HG03571 (cell line): ENCODE measurements around the gene ISCA2.

Experiments used
- ATAC-seq: cut with Tn5 transposase; IDR thresholded peaks from one replicate; pipeline ENCODE4 v1.9.1; 2021; ENCODE audit not compliant: unreplicated experiment

Gene ISCA2

DNA sequence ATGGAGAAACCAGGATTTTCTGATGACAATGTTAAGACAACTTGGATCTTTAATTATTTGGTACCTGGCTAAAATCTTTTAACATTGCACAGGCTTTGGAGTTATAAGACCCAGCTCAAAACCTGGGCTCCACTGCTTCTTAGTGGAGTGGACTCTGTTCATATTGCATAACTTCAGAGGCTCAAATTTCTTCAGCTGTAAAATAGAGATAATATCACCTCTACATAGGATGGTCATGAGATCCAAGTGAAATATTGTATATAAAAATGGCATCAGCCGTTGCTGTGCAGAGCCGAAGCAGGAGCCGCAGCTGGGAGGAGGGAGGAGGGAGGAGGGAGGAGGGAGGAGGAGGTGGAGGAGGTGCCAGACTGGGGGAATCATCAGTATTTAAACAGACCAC is 11.0 kb upstream of the ISCA2 start:
- ATAC-seq = no peak

GRCh38 chr14:74483321-74483720 is 10.2 kb upstream of the ISCA2 start:
- ATAC-seq = no peak

- no peak for ATAC-seq
Measured at GRCh38 chr14:74486164-74486563, 7.4 kb upstream of the ISCA2 start.

- no peak for ATAC-seq
Measured at GRCh38 chr14:74488786-74489397, 4.7 kb upstream of the ISCA2 start.

- no peak for ATAC-seq
Measured at GRCh38 chr14:74490486-74490885, 3.1 kb upstream of the ISCA2 start.

GRCh38 chr14:74491956-74492775 is 1.4 kb upstream of the ISCA2 start:
- no peak for ATAC-seq

- ATAC-seq = no peak
Measured at GRCh38 chr14:74492776-74493342, 706 bp upstream of the ISCA2 start, which contains the start of gene NPC2. NPC2 (minus strand) TSS chr14:74493305; CDS start chr14:74493274, 31 bp downstream.

DNA sequence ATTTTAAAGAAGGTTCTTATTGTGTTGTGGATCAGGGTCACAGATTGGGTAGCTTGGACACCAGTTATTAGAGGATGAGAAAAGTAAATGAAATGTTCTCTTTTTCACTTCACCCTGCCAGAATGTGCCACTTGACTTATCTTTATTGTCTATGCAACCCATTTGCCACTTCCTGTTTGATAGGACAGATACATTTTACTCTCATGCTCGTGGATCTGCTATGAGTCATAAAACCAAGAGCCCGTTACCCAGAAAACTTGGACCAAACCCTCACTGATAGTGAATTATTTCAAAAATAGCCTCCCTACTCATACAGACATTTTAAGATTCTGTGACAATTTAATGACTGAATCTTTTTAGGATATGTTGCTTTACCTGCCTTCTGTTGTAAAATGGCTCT is 1.8 kb downstream of the ISCA2 start:
- no peak for ATAC-seq

DNA sequence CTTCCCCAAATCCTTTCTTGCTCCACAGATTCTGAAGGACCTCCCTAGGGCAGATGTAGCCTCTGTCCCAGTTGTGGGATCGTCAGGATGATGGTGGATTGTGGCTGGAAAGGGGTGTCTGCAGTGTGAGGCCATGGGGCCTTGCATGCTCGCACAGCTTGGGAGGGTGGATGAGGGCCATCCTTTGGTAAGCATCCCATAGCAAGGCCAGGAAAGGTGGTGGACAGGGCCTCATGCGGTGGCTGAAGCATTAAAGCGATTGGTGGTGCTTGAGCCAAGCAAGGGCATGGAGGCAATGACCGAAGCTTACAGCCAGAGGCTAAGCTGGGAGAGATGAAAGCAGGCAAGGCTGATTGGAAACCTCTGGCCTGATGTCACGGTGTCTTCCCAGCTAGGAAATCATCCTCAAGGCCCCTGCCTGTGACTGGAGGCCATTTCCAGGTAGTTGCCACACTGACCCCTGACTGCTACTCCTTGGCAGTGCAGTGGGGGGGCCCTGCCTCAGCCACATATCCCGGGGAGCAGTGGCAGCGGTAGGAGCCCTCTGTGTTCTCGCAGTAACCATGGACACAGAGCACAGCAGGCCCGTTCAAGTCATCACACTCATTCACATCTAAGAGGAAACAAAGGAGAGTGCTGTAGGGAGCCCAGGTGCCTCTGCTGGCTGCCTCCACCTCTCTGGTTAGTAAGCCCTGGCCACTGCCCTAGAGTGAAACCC is 7.0 kb downstream of the ISCA2 start:
- ATAC-seq = no peak

- ATAC-seq = no peak
Measured at GRCh38 chr14:74501135-74501614, 7.6 kb downstream of the ISCA2 start.

- ATAC-seq = no peak
Measured at GRCh38 chr14:74501691-74502090, 8.1 kb downstream of the ISCA2 start.

- ATAC-seq = no peak
Measured at GRCh38 chr14:74502236-74503019, 8.9 kb downstream of the ISCA2 start.

DNA sequence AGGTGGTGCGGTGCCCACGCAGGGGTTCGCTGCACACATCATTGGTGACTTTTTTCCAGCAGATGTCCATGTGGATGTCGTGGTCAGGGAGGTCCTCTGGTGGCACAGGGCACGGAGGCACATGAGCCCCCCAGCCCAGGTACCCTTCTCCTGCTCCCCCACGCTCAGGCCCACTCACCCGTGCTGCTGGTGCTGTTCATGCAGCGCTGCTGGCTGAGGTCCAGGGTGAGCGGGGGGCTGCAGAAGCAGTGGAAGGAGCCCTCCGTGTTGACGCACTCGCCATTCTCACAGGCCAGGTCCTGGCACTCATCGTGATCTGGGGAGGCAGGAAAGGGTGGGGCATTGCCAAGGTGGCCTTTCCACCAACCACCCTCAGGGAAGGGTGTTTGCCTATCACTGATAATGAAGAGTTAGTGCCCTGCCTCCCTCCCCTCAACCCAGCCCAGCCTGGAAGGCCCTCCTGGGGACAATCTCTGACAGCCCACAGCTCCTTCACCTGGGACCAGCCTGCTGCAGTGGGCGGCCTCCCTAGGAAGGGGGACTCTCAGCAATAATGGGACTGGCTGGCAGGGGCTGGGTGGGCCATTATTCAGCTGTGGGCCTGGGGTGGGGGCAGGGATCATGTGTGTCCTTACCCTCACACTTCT is 9.8 kb downstream of the ISCA2 start:
- no peak for ATAC-seq

DNA sequence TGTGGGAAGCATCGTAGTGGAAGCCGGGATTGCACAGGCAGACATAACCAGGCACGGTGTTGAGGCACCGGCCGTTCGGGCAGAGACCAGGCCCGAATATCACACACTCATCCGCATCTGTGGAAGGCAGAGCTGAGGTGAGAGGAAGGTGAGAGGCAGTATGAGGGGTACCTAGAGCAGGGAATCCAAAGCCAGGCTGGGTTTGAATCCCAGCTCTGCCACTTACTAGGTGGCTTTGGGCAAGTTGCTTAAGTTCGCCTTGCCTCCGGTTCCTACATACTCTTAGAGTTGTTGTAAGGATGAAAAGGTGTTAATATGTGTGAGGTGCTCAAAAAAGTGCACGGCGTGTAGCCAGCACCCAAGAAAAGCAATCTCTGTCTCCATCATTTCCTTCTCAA is 10.4 kb downstream of the ISCA2 start:
- no peak for ATAC-seq

- ATAC-seq = no peak
Measured at GRCh38 chr14:74504412-74504811, 10.8 kb downstream of the ISCA2 start.

GRCh38 chr14:74504874-74505720 is 11.5 kb downstream of the ISCA2 start:
- no peak for ATAC-seq

GRCh38 chr14:74505831-74506230 is 12.3 kb downstream of the ISCA2 start:
- ATAC-seq = no peak

- ATAC-seq = no peak
Measured at GRCh38 chr14:74506411-74506851, 12.9 kb downstream of the ISCA2 start.

DNA sequence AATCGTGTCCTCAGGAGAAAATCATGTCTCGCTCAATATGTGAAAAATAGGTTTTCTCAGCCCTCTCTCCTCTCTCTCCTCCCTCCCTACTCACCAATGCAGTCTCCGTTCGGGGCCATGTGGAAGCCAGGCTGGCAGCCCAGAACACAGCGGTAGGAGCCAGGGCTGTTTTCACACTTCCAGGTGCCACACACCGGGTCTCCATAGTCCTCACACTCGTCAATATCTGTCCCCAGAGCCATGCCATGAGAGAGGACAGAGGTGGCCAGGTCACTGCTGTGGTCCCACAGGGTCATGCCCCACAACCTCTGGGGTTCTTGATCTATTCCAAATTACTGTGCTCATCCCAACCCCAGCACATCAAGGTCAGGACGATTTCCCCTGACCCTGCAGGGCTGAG is 13.5 kb downstream of the ISCA2 start:
- ATAC-seq = no peak
